HL-60 (cell line): Measurements from ENCODE around the gene LZIC.

ENCODE experiments used
- DNase-seq, 2 experiments: peaks; one replicate each; pipeline ENCODE4 v3.0.0-alpha.2; 2010 to 2020; ENCODE audit warnings: low read depth in 1 of 2, low spot score in 1 of 2
- H3K27ac ChIP-seq: fragments of 250-450 bp; sonication (Bioruptor Pico); replicated peaks from 2 replicates; pipeline ENCODE4 v1.5.1; 2020; ENCODE audit warnings: mild to moderate bottlenecking, moderate library complexity
- H3K27me3 ChIP-seq: fragments of 250-450 bp; sonication (Bioruptor Pico); 2 replicates; pipeline ENCODE4 v1.5.1; 2021; ENCODE audit warnings: mild to moderate bottlenecking, moderate library complexity; ENCODE audit not compliant: insufficient read depth, poor library complexity, severe bottlenecking
- H3K4me3 ChIP-seq: replicated peaks from 2 replicates; pipeline ENCODE4 v1.5.1; 2011; ENCODE audit warnings: mild to moderate bottlenecking, control low read depth, low read length; ENCODE audit not compliant: insufficient read depth
- CTCF ChIP-seq: IDR thresholded peaks from one replicate; pipeline ENCODE4 v1.5.1; 2011; ENCODE audit warnings: low read length, control low read depth, inconsistent platforms; ENCODE audit not compliant: insufficient read depth
- GABPA ChIP-seq: IDR thresholded peaks from 2 replicates; pipeline ENCODE4 v1.6.1; 2012; ENCODE audit warnings: low read depth
- POLR2AphosphoS5 ChIP-seq: IDR thresholded peaks from 2 replicates; pipeline ENCODE4 v1.6.1; 2012; ENCODE audit warnings: low read depth
- SPI1 ChIP-seq: IDR thresholded peaks from 2 replicates; pipeline ENCODE4 v1.6.1; 2012; ENCODE audit warnings: low read depth, mild to moderate bottlenecking, borderline replicate concordance
- TF ChIP-seq, protein P1 (sequence below): IDR thresholded peaks from 2 replicates; pipeline ENCODE4 v1.6.1; 2012; ENCODE audit warnings: low read depth; ENCODE audit not compliant: insufficient replicate concordance

Gene LZIC

GRCh38 chr1:9904596-9904995, 38.6 kb downstream of the LZIC start:
- Histone ChIP-seq H3K27me3 (no peaks in the 10 kb centered on the region), H3K4me3 (no peak overlapping the region), H3K27ac (no peak overlapping the region)
- no peak for DNase-seq
- TF ChIP-seq CTCF = no peak
- TF ChIP-seq GABPA = no peak
- TF ChIP-seq, protein P1, sequence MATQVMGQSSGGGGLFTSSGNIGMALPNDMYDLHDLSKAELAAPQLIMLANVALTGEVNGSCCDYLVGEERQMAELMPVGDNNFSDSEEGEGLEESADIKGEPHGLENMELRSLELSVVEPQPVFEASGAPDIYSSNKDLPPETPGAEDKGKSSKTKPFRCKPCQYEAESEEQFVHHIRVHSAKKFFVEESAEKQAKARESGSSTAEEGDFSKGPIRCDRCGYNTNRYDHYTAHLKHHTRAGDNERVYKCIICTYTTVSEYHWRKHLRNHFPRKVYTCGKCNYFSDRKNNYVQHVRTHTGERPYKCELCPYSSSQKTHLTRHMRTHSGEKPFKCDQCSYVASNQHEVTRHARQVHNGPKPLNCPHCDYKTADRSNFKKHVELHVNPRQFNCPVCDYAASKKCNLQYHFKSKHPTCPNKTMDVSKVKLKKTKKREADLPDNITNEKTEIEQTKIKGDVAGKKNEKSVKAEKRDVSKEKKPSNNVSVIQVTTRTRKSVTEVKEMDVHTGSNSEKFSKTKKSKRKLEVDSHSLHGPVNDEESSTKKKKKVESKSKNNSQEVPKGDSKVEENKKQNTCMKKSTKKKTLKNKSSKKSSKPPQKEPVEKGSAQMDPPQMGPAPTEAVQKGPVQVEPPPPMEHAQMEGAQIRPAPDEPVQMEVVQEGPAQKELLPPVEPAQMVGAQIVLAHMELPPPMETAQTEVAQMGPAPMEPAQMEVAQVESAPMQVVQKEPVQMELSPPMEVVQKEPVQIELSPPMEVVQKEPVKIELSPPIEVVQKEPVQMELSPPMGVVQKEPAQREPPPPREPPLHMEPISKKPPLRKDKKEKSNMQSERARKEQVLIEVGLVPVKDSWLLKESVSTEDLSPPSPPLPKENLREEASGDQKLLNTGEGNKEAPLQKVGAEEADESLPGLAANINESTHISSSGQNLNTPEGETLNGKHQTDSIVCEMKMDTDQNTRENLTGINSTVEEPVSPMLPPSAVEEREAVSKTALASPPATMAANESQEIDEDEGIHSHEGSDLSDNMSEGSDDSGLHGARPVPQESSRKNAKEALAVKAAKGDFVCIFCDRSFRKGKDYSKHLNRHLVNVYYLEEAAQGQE = no peak
- no peak for TF ChIP-seq POLR2AphosphoS5
- TF ChIP-seq SPI1 = no peak

DNA sequence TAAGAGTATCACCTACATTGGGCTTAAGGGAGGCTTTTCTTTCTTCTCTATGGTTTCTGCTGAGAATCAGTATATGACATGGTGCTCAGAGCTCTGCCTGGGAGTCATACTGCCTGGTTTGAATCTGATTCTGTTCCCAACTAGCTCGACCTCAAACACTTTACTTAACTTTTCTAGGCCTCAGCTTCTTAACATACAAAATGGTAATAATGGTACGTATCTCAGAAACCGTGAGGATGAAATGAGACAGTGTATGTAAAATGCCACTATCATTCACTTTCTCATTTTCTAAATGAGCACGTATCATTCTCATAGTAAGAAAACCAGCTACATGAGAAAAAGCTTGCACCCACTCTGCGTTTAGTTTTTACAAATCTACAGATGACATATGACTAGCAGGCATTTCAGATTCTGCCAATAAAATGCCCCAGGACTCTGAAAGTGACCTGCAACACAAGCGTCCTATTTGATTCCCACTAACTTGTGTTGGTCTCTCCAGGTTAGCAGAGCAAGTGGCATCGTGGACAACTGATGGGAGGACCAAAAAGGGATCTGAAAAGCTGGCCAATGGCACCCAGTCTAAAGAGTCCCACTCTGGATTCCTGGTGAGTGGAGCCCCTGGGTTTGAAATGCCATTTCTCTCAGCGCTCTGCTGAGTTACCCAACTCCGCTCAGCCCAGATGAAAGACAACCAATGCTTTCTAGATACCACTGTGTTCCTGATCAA, 39.2 kb downstream of the LZIC start:
- Histone ChIP-seq H3K27ac (no peak overlapping the region), H3K4me3 (no peak overlapping the region), H3K27me3 (no peaks in the 10 kb centered on the region)
- no peak for TF ChIP-seq CTCF
- no peak for TF ChIP-seq POLR2AphosphoS5
- TF ChIP-seq SPI1 = no peak
- no peak for DNase-seq

DNA sequence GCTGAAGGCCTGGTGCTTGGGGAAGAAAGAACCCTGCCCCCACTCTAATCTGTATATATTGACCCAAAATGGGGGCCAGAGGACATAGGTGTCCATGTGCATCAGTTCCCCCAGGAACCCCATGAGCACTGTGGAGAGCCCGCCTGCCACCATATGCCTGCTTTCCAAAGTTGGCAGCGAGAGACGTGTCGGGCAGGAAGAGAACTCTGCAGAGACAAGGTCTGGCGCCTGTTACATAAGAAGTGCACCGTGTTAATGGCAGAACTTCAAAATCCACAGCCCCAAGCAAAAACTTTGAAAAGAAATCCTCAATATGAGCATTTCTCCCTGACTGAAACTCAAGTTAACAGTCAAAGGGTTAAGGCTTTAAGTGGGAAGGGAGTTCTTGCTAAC, 41.1 kb downstream of the LZIC start:
- Histone ChIP-seq H3K4me3 (no peak overlapping the region), H3K27ac (no peak overlapping the region), H3K27me3 (no peaks in the 10 kb centered on the region)
- TF ChIP-seq POLR2AphosphoS5 (no peak), SPI1 (no peak), GABPA (no peak), CTCF (no peak)
- TF ChIP-seq, protein P1 = no peak
- DNase-seq = no peak
